Measurements from ENCODE around the gene SARNP. TPM values are rescaled to one million over a fixed set of nuclear protein-coding genes. Genes with fewer than 3 reads are reported as not detected.

Gene SARNP
- total RNA-seq, 2 experiments from 2014 or later = 91.1 to 94.8 TPM

DNA sequence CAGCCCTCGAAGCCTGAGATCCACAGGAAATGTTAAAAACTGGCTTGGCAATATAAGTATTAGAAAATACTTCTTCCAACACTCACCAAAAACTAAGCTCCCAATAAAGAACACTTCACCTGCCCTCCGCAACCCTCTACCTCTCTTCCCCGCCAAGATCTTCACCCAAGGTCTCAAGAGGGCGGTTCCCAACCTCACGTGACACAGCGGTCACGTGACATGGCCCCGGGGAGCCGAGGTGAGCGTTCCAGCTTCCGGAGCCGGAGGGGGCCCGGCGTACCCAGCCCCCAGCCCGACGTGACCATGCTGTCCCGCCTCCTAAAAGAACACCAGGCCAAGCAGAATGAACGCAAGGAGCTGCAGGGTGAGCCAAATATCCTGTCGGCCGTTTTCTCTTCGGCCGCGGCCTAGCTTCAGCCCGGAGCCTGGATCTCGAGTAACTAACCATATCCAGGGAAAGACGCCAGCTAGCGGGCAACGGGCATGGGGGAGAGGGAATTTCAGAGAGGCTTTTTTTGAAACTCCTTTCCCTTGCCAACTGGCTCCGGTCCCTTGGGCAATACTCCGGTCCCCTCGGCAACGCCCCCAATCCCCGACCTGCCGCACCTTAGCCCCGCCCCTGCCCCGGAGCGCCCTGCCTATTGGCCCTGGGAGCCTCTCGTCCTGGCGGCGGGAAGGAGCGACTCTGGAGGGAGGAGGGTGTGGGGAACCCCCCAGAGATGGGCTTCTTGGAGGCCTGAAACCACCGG, 101.5 kb downstream of the SARNP start, which contains the start of gene BLOC1S1:
Gene BLOC1S1 (plus strand): TSS at position 214 of the 749 bp plus-strand sequence. CDS start 6 bp downstream, at position 220.
- DNase-seq (peak; percentile 95), ATAC-seq (peak; percentile 95)
- H3K27me3 Mint-ChIP-seq (ENCODE audit: low read depth) = peaks cover 17% of the 10 kb centered on the region
- H3K27ac Mint-ChIP-seq = peak within 1 kb of the TSS; percentile 96
- CTCF ChIA-PET = interaction anchor here (1.0 to 6.8 kb wide), 10 partner anchors 9 to 1972 kb away, joined by 3 to 43 read pairs (median 6); partner anchors contain the start of gene CD63
- POLR2A ChIA-PET = interaction anchor here (1.2 to 3.3 kb wide), 6 partner anchors 9 to 218 kb away, joined by 3 to 28 read pairs (median 4); partner anchors contain the start of gene CD63
- peaks cover 54% of the 10 kb centered on the region for H3K4me1 Mint-ChIP-seq (ENCODE audit: low read depth)
- H3K4me3 Mint-ChIP-seq = peak within 1 kb of the TSS; percentile 97
- H3K9me3 Mint-ChIP-seq (ENCODE audit: insufficient read depth) = no peaks in the 10 kb centered on the region
- peaks cover 19% of the 10 kb centered on the region for H3K36me3 Mint-ChIP-seq (ENCODE audit: low read depth)

DNA sequence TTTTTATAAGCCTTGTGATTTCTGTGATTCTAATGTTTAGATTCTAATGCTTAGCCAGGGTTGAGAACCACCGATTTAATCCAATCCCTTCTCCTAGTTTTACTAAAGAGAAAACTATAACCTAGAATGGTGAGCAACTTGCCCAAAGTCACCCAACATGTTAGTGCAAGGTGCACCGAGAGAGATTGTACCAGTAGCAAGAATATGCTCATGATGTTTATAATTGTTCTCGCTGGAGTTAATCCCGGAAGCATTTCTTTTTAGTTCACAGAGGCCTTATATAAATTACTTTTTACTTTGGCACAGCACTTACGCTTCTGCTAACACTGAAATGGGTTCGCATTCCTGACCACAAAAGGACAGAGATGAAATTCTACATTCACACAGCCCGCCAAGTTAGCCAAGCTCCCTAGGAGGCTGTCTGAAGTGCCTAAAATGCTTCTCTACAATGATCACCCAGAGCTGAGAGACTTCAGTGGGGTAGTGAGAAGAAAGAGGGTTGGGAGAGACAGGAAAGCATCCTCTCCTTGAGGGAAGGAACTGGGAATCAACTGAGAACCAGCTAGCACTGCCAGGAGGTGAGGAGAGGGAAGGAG, 102.3 kb downstream of the SARNP start:
- H3K4me3 Mint-ChIP-seq = peak overlapping the region; percentile 97
- no peak for ATAC-seq
- CTCF ChIA-PET = interaction anchor here (1.0 to 6.8 kb wide), 8 partner anchors 9 to 1972 kb away, joined by 3 to 43 read pairs (median 6); partner anchors contain the start of gene CD63
- H3K27ac Mint-ChIP-seq = peak overlapping the region; percentile 96
- H3K27me3 Mint-ChIP-seq (ENCODE audit: low read depth) = peaks cover 22% of the 10 kb centered on the region
- H3K4me1 Mint-ChIP-seq (ENCODE audit: low read depth) = peaks cover 47% of the 10 kb centered on the region
- H3K9me3 Mint-ChIP-seq (ENCODE audit: insufficient read depth) = no peaks in the 10 kb centered on the region
- H3K36me3 Mint-ChIP-seq (ENCODE audit: low read depth) = peaks cover 19% of the 10 kb centered on the region
- no peak for DNase-seq
- POLR2A ChIA-PET = interaction anchor here (1.2 to 3.3 kb wide), 6 partner anchors 8 to 218 kb away, joined by 3 to 28 read pairs (median 4); partner anchors contain the start of gene CD63

- Mint-ChIP-seq H3K27me3 (ENCODE audit: low read depth) (peaks cover 35% of the 10 kb centered on the region), H3K4me1 (ENCODE audit: low read depth) (peaks cover 38% of the 10 kb centered on the region), H3K27ac (no peak overlapping the region), H3K36me3 (ENCODE audit: low read depth) (peaks cover 14% of the 10 kb centered on the region), H3K4me3 (no peak overlapping the region), H3K9me3 (ENCODE audit: insufficient read depth) (no peaks in the 10 kb centered on the region)
- POLR2A ChIA-PET = no interaction called here
- CTCF ChIA-PET = interaction anchor here (0.9 to 1.6 kb wide), 2 partner anchors 11 to 25 kb away, joined by 3 to 5 read pairs; no protein-coding TSS in a partner anchor
- ATAC-seq (no peak), DNase-seq (no peak)
Observed at GRCh38 chr12:55713721-55714120, 103.8 kb downstream of the SARNP start.

DNA sequence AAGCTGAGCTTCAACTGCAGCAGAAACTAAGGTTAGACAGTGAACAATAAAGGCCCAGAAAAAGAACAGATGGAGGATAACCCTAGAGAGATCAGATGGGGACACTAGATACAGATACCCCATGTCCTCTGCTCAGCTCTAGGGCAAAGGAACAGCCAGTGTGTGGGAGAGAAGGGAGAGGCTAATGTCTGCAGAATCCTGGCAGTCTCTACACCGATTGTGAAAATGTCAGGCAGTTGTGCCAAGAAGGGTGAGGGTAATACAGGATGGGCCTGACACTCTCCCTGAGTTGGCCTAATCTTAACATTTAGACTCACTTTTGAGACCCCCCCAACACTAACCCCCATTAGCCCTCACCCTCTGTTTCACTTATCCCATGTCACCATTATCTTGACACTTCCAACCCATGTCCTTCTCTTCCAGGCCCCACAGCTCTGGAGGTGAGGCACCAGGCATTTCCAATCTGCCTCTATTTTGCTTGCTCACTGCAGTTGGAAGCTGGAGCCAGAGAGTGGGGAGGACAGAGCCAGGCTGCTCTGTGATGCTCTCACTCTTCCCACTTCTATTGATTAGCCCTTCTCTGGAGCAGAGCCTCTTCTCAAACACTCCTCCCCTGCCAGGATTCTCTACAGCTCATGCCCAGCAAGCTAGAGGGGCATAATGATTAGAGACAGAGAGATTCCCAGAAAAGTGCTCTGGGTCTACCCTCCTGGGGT, 104.7 kb downstream of the SARNP start:
- Mint-ChIP-seq H3K9me3 (ENCODE audit: insufficient read depth) (no peaks in the 10 kb centered on the region), H3K4me1 (ENCODE audit: low read depth) (peaks cover 36% of the 10 kb centered on the region), H3K27me3 (ENCODE audit: low read depth) (peaks cover 41% of the 10 kb centered on the region), H3K27ac (no peak overlapping the region), H3K4me3 (no peak overlapping the region), H3K36me3 (ENCODE audit: low read depth) (peaks cover 8% of the 10 kb centered on the region)
- no peak for DNase-seq
- POLR2A ChIA-PET = no interaction called here
- no peak for ATAC-seq
- CTCF ChIA-PET = interaction anchor here (1.1 to 1.6 kb wide), 2 partner anchors 26 to 66 kb away, joined by 3 to 5 read pairs; no protein-coding TSS in a partner anchor

DNA sequence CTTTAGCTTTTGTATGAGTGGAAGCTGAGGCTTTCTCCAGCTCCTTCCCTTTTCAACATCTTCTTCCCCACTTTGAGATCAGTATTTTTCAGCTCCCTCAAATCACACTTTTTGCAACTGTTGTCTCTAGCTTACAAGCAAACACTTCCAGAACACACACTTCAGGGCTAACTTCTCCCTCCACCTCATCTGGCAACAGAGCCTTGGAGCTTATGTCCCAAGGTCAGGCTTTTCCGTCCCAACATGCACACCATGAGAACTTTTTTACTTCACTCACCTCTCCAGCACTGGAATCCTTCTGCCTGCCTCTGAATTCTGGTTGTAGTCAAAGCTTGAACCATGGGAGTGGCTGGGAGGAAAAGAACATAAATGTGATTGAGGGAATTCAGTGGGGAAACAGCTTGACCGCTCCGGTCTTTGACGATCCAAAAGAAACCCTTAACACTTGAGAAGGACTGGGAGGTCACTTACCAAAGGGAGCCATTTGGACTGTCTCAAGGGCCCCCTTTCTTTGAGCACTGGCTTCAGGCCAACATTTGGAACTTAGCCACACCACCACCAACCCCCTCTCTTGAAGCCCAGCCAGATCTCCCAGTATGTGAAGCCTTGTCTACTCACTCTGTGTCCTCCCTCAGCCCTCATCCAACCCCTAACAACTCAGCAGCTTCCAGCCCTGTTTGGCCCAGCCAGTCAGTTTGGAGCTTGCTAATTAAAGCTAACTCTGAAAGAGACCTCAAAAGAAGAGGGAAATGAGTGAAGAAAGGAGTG, 105.6 kb downstream of the SARNP start:
- ChIA-PET CTCF (interaction anchor here (1.1 to 1.8 kb wide), 3 partner anchors 27 to 65 kb away, joined by 3 to 5 read pairs (median 3); no protein-coding TSS in a partner anchor), POLR2A (no interaction called here)
- H3K27me3 Mint-ChIP-seq (ENCODE audit: low read depth) = peaks cover 46% of the 10 kb centered on the region

DNA sequence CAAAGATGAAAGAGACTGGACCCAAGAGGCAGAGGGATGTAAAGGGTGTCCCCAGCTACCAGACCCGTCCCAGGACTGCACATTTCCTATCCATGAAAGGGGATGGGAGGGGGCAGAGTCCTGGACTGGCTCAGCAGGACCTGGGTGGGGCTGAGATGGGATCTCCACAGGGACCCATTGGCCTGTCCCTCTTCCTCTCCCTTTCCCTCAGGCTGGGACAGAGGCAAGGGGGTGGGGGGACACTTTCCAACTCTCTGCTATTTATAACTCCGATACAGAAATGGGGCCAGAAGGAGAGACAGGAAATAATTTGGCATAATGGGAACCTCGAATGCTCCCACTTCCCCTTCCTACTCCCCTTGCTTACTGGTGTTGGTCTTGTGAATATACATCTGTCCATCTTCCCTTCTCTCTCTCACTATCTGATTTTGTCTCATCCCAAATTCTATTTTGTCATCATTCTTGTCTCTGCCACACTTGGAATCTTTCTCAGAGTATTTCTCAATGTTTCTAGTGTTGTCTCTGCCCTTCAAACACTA, 108.8 kb downstream of the SARNP start:
- Mint-ChIP-seq H3K4me3 (peak overlapping the region; percentile 76), H3K9me3 (ENCODE audit: insufficient read depth) (no peaks in the 10 kb centered on the region), H3K4me1 (ENCODE audit: low read depth) (peaks cover 20% of the 10 kb centered on the region), H3K27me3 (ENCODE audit: low read depth) (peaks cover 54% of the 10 kb centered on the region), H3K27ac (no peak overlapping the region), H3K36me3 (ENCODE audit: low read depth) (no peaks in the 10 kb centered on the region)
- no peak for ATAC-seq
- ChIA-PET POLR2A (no interaction called here), CTCF (no interaction called here)
- DNase-seq = no peak

More for the DNA sequence above, 105.6 kb downstream of the SARNP start:
- DNase-seq (no peak), ATAC-seq (no peak)
- no peak overlapping the region for H3K4me3 Mint-ChIP-seq
- peaks cover 3% of the 10 kb centered on the region for H3K36me3 Mint-ChIP-seq (ENCODE audit: low read depth)
- no peaks in the 10 kb centered on the region for H3K9me3 Mint-ChIP-seq (ENCODE audit: insufficient read depth)
- peaks cover 33% of the 10 kb centered on the region for H3K4me1 Mint-ChIP-seq (ENCODE audit: low read depth)
- H3K27ac Mint-ChIP-seq = no peak overlapping the region

GRCh38 chr12:55707841-55708694, 109.5 kb downstream of the SARNP start, which contains the start of gene ITGA7:
Gene ITGA7 (minus strand): TSS chr12:55707904. CDS start chr12:55707682, 222 bp downstream.
- Mint-ChIP-seq H3K27me3 (ENCODE audit: low read depth) (peaks cover 51% of the 10 kb centered on the region), H3K9me3 (ENCODE audit: insufficient read depth) (no peaks in the 10 kb centered on the region), H3K4me3 (peak within 1 kb of the TSS; percentile 76), H3K4me1 (ENCODE audit: low read depth) (peaks cover 20% of the 10 kb centered on the region), H3K36me3 (ENCODE audit: low read depth) (no peaks in the 10 kb centered on the region), H3K27ac (no peak within 1 kb of the TSS)
- ChIA-PET CTCF (no interaction called here), POLR2A (no interaction called here)
- peak; percentile 91 for ATAC-seq
- DNase-seq = peak; percentile 65

Other genes with a start within 250 kb of the SARNP start
- not detected for gene OR2AP1, start 245.3 kb downstream of the SARNP start, total RNA-seq
- not detected for gene OR10P1, start 180.8 kb downstream of the SARNP start, total RNA-seq
- gene ITGA7, start 109.8 kb downstream of the SARNP start, total RNA-seq = 1 to 10 TPM; 2.0 to 4.2 TPM
- 100 to 1,000 TPM; 156 to 158 TPM for gene BLOC1S1, start 101.7 kb downstream of the SARNP start, total RNA-seq
- 10 to 100 TPM; 12.0 to 12.1 TPM for gene RDH5, start 97.3 kb downstream of the SARNP start, total RNA-seq
- gene CD63, start 88.7 kb downstream of the SARNP start, total RNA-seq = 100 to 1,000 TPM; 203 to 206 TPM
- gene GDF11, start 74.6 kb downstream of the SARNP start, total RNA-seq = 10 to 100 TPM; 12.4 to 13.9 TPM
- 10 to 100 TPM; 55.2 to 57.9 TPM for gene ORMDL2, start 317 bp upstream of the SARNP start, total RNA-seq
- gene DNAJC14, start 11.9 kb upstream of the SARNP start, total RNA-seq = 10 to 100 TPM; 31.1 to 34.9 TPM
- gene MMP19, start 25.2 kb upstream of the SARNP start, total RNA-seq = not detected
- 10 to 100 TPM; 51.6 to 52.2 TPM for gene PYM1, start 110.2 kb upstream of the SARNP start, total RNA-seq
- 100 to 1,000 TPM; 541 to 575 TPM for gene DGKA, start 113.4 kb upstream of the SARNP start, total RNA-seq
- under 1 TPM; 0.10 to 0.55 TPM for gene PMEL, start 148.3 kb upstream of the SARNP start, total RNA-seq
- 100 to 1,000 TPM; 128 to 130 TPM for gene CDK2, start 149.1 kb upstream of the SARNP start, total RNA-seq
- gene RAB5B, start 156.4 kb upstream of the SARNP start, total RNA-seq = 10 to 100 TPM; 51.9 to 52.9 TPM
- 1 to 10 TPM; 5.8 to 6.8 TPM for gene SUOX, start 179.6 kb upstream of the SARNP start, total RNA-seq
- gene IKZF4, start 203.3 kb upstream of the SARNP start, total RNA-seq = 10 to 100 TPM; 19.9 to 20.7 TPM
- 10 to 100 TPM; 25.2 to 27.2 TPM for gene RPS26, start 224.2 kb upstream of the SARNP start, total RNA-seq